HTR-8/SVneo (cell line): ENCODE measurements around the gene WNT10A.
A peak's percentile ranks its signal among the peaks of the same experiment; 100 is the strongest.

Source experiments
- DNase-seq: peaks from one replicate; pipeline ENCODE4 v3.0.0; 2011; ENCODE audit warnings: low spot score, mixed read lengths; ENCODE audit not compliant: insufficient read length
- FAIRE-seq: peaks from 2 replicates; lab custom pipeline; 2011; peaks lifted over from hg19 to GRCh38; lab: Jason Lieb, UNC

The WNT10A gene

GRCh38 chr2:218856896-218857243, 23.8 kb upstream of the WNT10A start:
- FAIRE-seq (no peak), DNase-seq (no peak)

- peak; percentile 4 for FAIRE-seq
- no peak for DNase-seq
These were observed 23.1 kb upstream of the WNT10A start for GRCh38 chr2:218857371-218858137.

- peak; percentile 9 for FAIRE-seq
These were observed 22.6 kb upstream of the WNT10A start for GRCh38 chr2:218858138-218858445.

GRCh38 chr2:218858671-218859555, 21.7 kb upstream of the WNT10A start:
- DNase-seq (no peak), FAIRE-seq (no peak)

More at GRCh38 chr2:218858138-218858445, 22.6 kb upstream of the WNT10A start:
- no peak for DNase-seq

- FAIRE-seq (no peak), DNase-seq (no peak)
These were observed 21.1 kb upstream of the WNT10A start, which contains the start of gene WNT6 for GRCh38 chr2:218859556-218859987. Gene WNT6, plus strand, starts transcription at chr2:218859805. Its CDS starts 233 bp downstream, at chr2:218860038.

- DNase-seq = no peak
- no peak for FAIRE-seq
These were observed 20.4 kb upstream of the WNT10A start for GRCh38 chr2:218859988-218860831.

GRCh38 chr2:218860950-218861381, 19.7 kb upstream of the WNT10A start:
- FAIRE-seq (peak; percentile 78), DNase-seq (peak; percentile 56)

GRCh38 chr2:218861645-218862318, 18.9 kb upstream of the WNT10A start:
- DNase-seq = no peak
- no peak for FAIRE-seq

- DNase-seq (no peak), FAIRE-seq (no peak)
These were observed 17.6 kb upstream of the WNT10A start for GRCh38 chr2:218863021-218863520.

- no peak for FAIRE-seq
- DNase-seq = no peak
These were observed 15.3 kb upstream of the WNT10A start for GRCh38 chr2:218865396-218865795.

- FAIRE-seq (no peak), DNase-seq (no peak)
These were observed 14.7 kb upstream of the WNT10A start for GRCh38 chr2:218865999-218866398.

GRCh38 chr2:218867900-218868299, 12.8 kb upstream of the WNT10A start:
- FAIRE-seq = no peak
- no peak for DNase-seq

- FAIRE-seq = no peak
- DNase-seq = no peak
These were observed 11.6 kb upstream of the WNT10A start for GRCh38 chr2:218869064-218869463.

GRCh38 chr2:218870984-218871344, 9.7 kb upstream of the WNT10A start:
- no peak for DNase-seq
- FAIRE-seq = no peak

GRCh38 chr2:218871345-218872302, 9.0 kb upstream of the WNT10A start:
- DNase-seq (no peak), FAIRE-seq (no peak)

- no peak for DNase-seq
- FAIRE-seq = no peak
These were observed 7.8 kb upstream of the WNT10A start for GRCh38 chr2:218872645-218873358.

GRCh38 chr2:218873359-218874194, 7.1 kb upstream of the WNT10A start:
- DNase-seq (no peak), FAIRE-seq (no peak)
